Ascending aorta (tissue), 2 donors: Measurements from ENCODE around the gene RNF103. TPM values are rescaled to one million over a fixed set of nuclear protein-coding genes. Genes with fewer than 3 reads are reported as not detected.

ENCODE experiments used
- DNase-seq, 2 donors: peaks; one replicate each; pipeline ENCODE4 v3.0.0-alpha.2; 2019; ENCODE audit warnings: low spot score in 2 of 2
- H3K27ac ChIP-seq, 2 donors: fragments of 200-600 bp; sonication (generic); one replicate each; pipeline ENCODE4 v1.5.1; 2016 to 2017; ENCODE audit warnings: mild to moderate bottlenecking in 1 of 2
- H3K27me3 ChIP-seq: fragments of 200-600 bp; sonication (generic); one replicate; pipeline ENCODE4 v1.5.1; 2017
- H3K36me3 ChIP-seq, 2 donors: fragments of 200-600 bp; sonication (generic); one replicate each; pipeline ENCODE4 v1.5.1; 2016
- H3K4me1 ChIP-seq, 2 donors: fragments of 200-600 bp; sonication (generic); one replicate each; pipeline ENCODE4 v1.5.1; 2016 to 2017; ENCODE audit warnings: mild to moderate bottlenecking in 1 of 2
- H3K4me3 ChIP-seq, 2 donors: fragments of 200-600 bp; sonication (generic); one replicate each; pipeline ENCODE4 v1.5.1; 2016 to 2017; ENCODE audit warnings: mild to moderate bottlenecking in 1 of 2
- H3K9me3 ChIP-seq, 2 donors: fragments of 200-600 bp; sonication (generic); one replicate each; pipeline ENCODE4 v1.5.1; 2016
- intact Hi-C: fragments of 100-400 bp; cut with DNase I; formaldehyde crosslinking; loops from one replicate; pipeline ENCODE4 v1.15.1; 2023
- total RNA-seq: library from RNA; depleted of rRNA; stranded (reverse); fragments of >200 nt; gene quantifications from one replicate; pipeline ENCODE4 v1.1.0, GENCODE V29; 2016
- TF ChIP-seq, protein P1 (sequence below), 3 experiments: fragments of 200-600 bp in 2 of 3; fragments of 450-650 bp in 1 of 3; sonication (generic) in 2 of 3; IDR thresholded peaks; one replicate each; pipeline ENCODE4 v1.5.1; 2016 to 2019; ENCODE audit warnings: antibody characterized with exemption in 3 of 3, mild to moderate bottlenecking in 1 of 3, moderate library complexity in 1 of 3

RNF103 gene
- total RNA-seq, 1 donor from 2014 or later, result 20.5 TPM

DNA sequence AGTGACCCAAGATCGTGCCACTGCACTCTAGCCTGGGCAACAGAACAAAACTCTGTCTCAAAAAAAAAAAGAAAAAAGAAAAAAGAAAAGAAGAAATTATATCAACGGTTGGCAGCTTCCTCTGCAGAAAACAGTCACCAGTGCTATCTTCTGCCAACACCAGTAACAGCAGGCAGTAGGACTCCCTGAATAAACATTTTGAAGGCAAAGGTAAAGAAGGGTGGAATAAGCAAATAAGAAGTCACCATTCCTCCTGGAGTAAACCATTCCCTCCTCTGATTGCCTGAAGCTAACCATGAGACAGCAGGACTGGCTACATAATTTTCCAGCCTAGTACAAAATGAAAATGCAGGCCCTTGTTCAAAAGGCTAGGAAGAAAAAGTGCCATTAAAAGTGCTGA, 9.0 kb upstream of the RNF103 start:
- no peaks in the 10 kb centered on the region for H3K36me3 ChIP-seq
- H3K9me3 ChIP-seq, result no peaks in the 10 kb centered on the region
- H3K27ac ChIP-seq, result no peak overlapping the region
- no peaks in the 10 kb centered on the region for H3K4me1 ChIP-seq
- H3K4me3 ChIP-seq, result no peak overlapping the region
- H3K27me3 ChIP-seq, result no peaks in the 10 kb centered on the region
- intact Hi-C loops, result no loop called here
- DNase-seq, result no peak
- TF ChIP-seq, protein P1, sequence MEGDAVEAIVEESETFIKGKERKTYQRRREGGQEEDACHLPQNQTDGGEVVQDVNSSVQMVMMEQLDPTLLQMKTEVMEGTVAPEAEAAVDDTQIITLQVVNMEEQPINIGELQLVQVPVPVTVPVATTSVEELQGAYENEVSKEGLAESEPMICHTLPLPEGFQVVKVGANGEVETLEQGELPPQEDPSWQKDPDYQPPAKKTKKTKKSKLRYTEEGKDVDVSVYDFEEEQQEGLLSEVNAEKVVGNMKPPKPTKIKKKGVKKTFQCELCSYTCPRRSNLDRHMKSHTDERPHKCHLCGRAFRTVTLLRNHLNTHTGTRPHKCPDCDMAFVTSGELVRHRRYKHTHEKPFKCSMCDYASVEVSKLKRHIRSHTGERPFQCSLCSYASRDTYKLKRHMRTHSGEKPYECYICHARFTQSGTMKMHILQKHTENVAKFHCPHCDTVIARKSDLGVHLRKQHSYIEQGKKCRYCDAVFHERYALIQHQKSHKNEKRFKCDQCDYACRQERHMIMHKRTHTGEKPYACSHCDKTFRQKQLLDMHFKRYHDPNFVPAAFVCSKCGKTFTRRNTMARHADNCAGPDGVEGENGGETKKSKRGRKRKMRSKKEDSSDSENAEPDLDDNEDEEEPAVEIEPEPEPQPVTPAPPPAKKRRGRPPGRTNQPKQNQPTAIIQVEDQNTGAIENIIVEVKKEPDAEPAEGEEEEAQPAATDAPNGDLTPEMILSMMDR (IDR thresholded peaks at IDR 0.05), result no peak

- no peak overlapping the region for H3K4me3 ChIP-seq
- H3K27ac ChIP-seq, result no peak overlapping the region
- intact Hi-C loops, result no loop called here
Observed at GRCh38 chr2:86631846-86632485, 8.3 kb upstream of the RNF103 start.

GRCh38 chr2:86628091-86628522, 4.4 kb upstream of the RNF103 start:
- DNase-seq, result no peak
- no peaks in the 10 kb centered on the region for H3K36me3 ChIP-seq
- no peak overlapping the region for H3K4me3 ChIP-seq
- no peaks in the 10 kb centered on the region for H3K9me3 ChIP-seq
- no peak overlapping the region for H3K27ac ChIP-seq
- intact Hi-C loops, result loop anchor here (10.0 kb wide), 1 partner anchor 233 kb away; no protein-coding TSS in a partner anchor
- TF ChIP-seq, protein P1 (IDR thresholded peaks at IDR 0.05), result no peak
- no peaks in the 10 kb centered on the region for H3K27me3 ChIP-seq
- peaks cover 3 to 4% of the 10 kb centered on the region in 2 donors for H3K4me1 ChIP-seq

More at GRCh38 chr2:86631846-86632485, 8.3 kb upstream of the RNF103 start:
- TF ChIP-seq, protein P1 (IDR thresholded peaks at IDR 0.05), result no peak
- DNase-seq, result no peak
- Histone ChIP-seq H3K36me3 (no peaks in the 10 kb centered on the region), H3K9me3 (no peaks in the 10 kb centered on the region), H3K27me3 (no peaks in the 10 kb centered on the region), H3K4me1 (no peaks in the 10 kb centered on the region)

- H3K27ac ChIP-seq, result no peak overlapping the region
- intact Hi-C loops, result loop anchor here (10.0 kb wide), 1 partner anchor 233 kb away; no protein-coding TSS in a partner anchor
- no peaks in the 10 kb centered on the region for H3K27me3 ChIP-seq
Observed at GRCh38 chr2:86627550-86627949, 3.9 kb upstream of the RNF103 start.

DNA sequence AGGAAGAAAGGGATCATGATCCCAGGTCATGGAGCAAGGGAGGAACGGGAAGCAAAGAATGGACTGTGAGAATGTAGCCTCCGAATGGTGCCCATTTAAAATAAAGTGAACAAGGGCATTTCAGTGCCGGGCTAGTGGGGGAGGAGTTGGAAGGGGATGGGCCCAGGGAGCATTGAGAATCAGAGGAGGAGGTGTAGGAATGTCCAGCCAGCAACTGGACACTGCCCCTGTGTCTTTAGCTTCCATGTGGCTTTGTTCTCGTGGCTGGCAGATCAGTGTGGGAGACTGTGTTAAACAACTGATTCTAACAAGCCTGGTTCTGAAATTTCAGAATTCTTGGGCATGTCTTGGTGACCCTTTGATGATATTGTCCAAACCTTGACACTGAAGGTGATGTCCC, 1.4 kb upstream of the RNF103 start:
- no peaks in the 10 kb centered on the region for H3K27me3 ChIP-seq
- peaks cover 3 to 10% of the 10 kb centered on the region in 2 donors for H3K4me1 ChIP-seq
- no peak overlapping the region for H3K4me3 ChIP-seq
- TF ChIP-seq, protein P1 (IDR thresholded peaks at IDR 0.05), result no peak
- no peak overlapping the region for H3K27ac ChIP-seq
- H3K9me3 ChIP-seq, result no peaks in the 10 kb centered on the region
- H3K36me3 ChIP-seq, result no peaks in the 10 kb centered on the region
- intact Hi-C loops, result loop anchor here (10.0 kb wide), 1 partner anchor 230 kb away; no protein-coding TSS in a partner anchor
- no peak for DNase-seq

More at GRCh38 chr2:86627550-86627949, 3.9 kb upstream of the RNF103 start:
- Histone ChIP-seq H3K36me3 (no peaks in the 10 kb centered on the region), H3K4me3 (no peak overlapping the region), H3K9me3 (no peaks in the 10 kb centered on the region), H3K4me1 (peaks cover 3 to 4% of the 10 kb centered on the region in 2 donors)
- no peak for DNase-seq
- TF ChIP-seq, protein P1 (IDR thresholded peaks at IDR 0.05), result no peak
